GM12878 (cell line): ENCODE measurements around the gene HPGD. TPM values are rescaled to one million over a fixed set of nuclear protein-coding genes. Genes with fewer than 3 reads are reported as not detected.

ENCODE experiments used
- ATF2 ChIP-seq: IDR thresholded peaks from 2 replicates; pipeline ENCODE4 v1.6.1; 2012; ENCODE audit warnings: low read length, inconsistent platforms
- CBX3 ChIP-seq: fragments of 200-600 bp; sonication (generic); IDR thresholded peaks from 2 replicates; pipeline ENCODE4 v1.6.1; 2016; ENCODE audit warnings: low read depth, borderline replicate concordance
- CEBPB ChIP-seq, 2 experiments: fragments of 150-350 bp in 1 of 2; IDR thresholded peaks; 2 replicates each; pipeline ENCODE4 v1.6.1; 2012 to 2014; ENCODE audit warnings: low read depth in 2 of 2, low read length in 2 of 2, borderline replicate concordance in 1 of 2, inconsistent platforms in 1 of 2
- CHD1 ChIP-seq: IDR thresholded peaks from 2 replicates; pipeline ENCODE4 v1.6.1; 2012; ENCODE audit warnings: low read depth, low read length, improper control_type of control experiment
- CHD4 ChIP-seq: fragments of 200-600 bp; sonication (generic); IDR thresholded peaks from 2 replicates; pipeline ENCODE4 v1.6.1; 2016; ENCODE audit warnings: mild to moderate bottlenecking
- CREM ChIP-seq: IDR thresholded peaks from 2 replicates; pipeline ENCODE4 v1.6.1; 2014; ENCODE audit warnings: antibody characterized with exemption, low read depth
- EP300 ChIP-seq, 2 experiments: fragments of 150-350 bp in 1 of 2; IDR thresholded peaks; 2 replicates each; pipeline ENCODE4 v1.6.1; 2011 to 2012; ENCODE audit warnings: low read depth in 2 of 2, low read length in 2 of 2, borderline replicate concordance in 1 of 2, improper control_type of control experiment in 1 of 2, inconsistent platforms in 1 of 2; ENCODE audit not compliant: control insufficient read depth in 1 of 2
- IRF3 ChIP-seq: fragments of 450-650 bp; IDR thresholded peaks from 2 replicates; pipeline ENCODE4 v1.6.1; 2014; ENCODE audit warnings: mild to moderate bottlenecking
- JUNB ChIP-seq: IDR thresholded peaks from 2 replicates; pipeline ENCODE4 v1.6.1; 2016; ENCODE audit warnings: antibody characterized with exemption, mild to moderate bottlenecking
- MAX ChIP-seq: IDR thresholded peaks from 2 replicates; pipeline ENCODE4 v1.6.1; 2012; ENCODE audit warnings: low read depth, low read length, improper control_type of control experiment
- NFYA ChIP-seq: IDR thresholded peaks from 2 replicates; pipeline ENCODE4 v1.6.1; 2011; ENCODE audit warnings: low read depth, mild to moderate bottlenecking, low read length, improper control_type of control experiment, borderline replicate concordance
- POLR2A ChIP-seq: IDR thresholded peaks from 2 replicates; pipeline ENCODE4 v1.6.1; 2011; ENCODE audit warnings: low read depth, mild to moderate bottlenecking, low read length
- RB1 ChIP-seq: fragments of 450-650 bp; formaldehyde crosslinking; IDR thresholded peaks from 2 replicates; pipeline ENCODE4 v1.6.1; 2017; ENCODE audit warnings: mild to moderate bottlenecking, borderline replicate concordance
- REST ChIP-seq: IDR thresholded peaks from 2 replicates; pipeline ENCODE4 v1.6.1; 2012; ENCODE audit warnings: mild to moderate bottlenecking, low read depth, low read length
- SREBF2 ChIP-seq: IDR thresholded peaks from 2 replicates; pipeline ENCODE4 v1.6.1; 2012; ENCODE audit warnings: mild to moderate bottlenecking, low read length
- TCF7 ChIP-seq: IDR thresholded peaks from 2 replicates; pipeline ENCODE4 v1.6.1; 2014; ENCODE audit warnings: antibody characterized with exemption, borderline replicate concordance
- YY1 ChIP-seq: IDR thresholded peaks from 2 replicates; pipeline ENCODE4 v1.6.1; 2011; ENCODE audit warnings: low read depth, mild to moderate bottlenecking, low read length
- ZBED1 ChIP-seq: IDR thresholded peaks from 2 replicates; pipeline ENCODE4 v1.6.1; 2016; ENCODE audit warnings: borderline replicate concordance
- ZBTB40 ChIP-seq: fragments of 450-650 bp; IDR thresholded peaks from 2 replicates; pipeline ENCODE4 v1.6.1; 2016; ENCODE audit warnings: mild to moderate bottlenecking, moderate library complexity, borderline replicate concordance
- ZNF207 ChIP-seq: fragments of 450-650 bp; IDR thresholded peaks from 2 replicates; pipeline ENCODE4 v1.6.1; 2014; ENCODE audit warnings: antibody characterized with exemption, mild to moderate bottlenecking, borderline replicate concordance
- ZNF274 ChIP-seq: IDR thresholded peaks from one replicate; pipeline ENCODE4 v1.8.0; 2011; ENCODE audit not compliant: insufficient read length, insufficient read depth
- polyA plus RNA-seq, 11 experiments: library from polyadenylated mRNA; depleted of rRNA in 4 of 11; unstranded in 6 of 11; stranded (reverse) in 5 of 11; fragments of >200 nt; fragmentation: Nextera tagmentation in 4 of 11; fragmentation: Illumina TruSeq in 1 of 11; extraction: Ambion mirVana in 4 of 11; extraction: Trizol in 1 of 11; gene quantifications; 1 replicate in 1 of 11; 2 replicates in 10 of 11; pipeline versions ENCODE4 v1.2.1 to v1.2.3, GENCODE V29; 2011 to 2016; ENCODE audit warnings: inconsistent platforms in 2 of 11, missing spikeins in 2 of 11, low read depth in 1 of 11
- total RNA-seq, 4 experiments: library from RNA; depleted of rRNA in 3 of 4; stranded (reverse); fragments of >200 nt in 3 of 4; fragmentation: Illumina TruSeq in 1 of 4; extraction: Trizol in 1 of 4; gene quantifications; 2 replicates each; pipeline versions ENCODE4 v1.2.1 to v1.2.3, GENCODE V29; 2013 to 2021

HPGD gene
- total and polyA plus RNA-seq, 10 of the 15 experiments (the other 5 are each of a cell fraction or from before 2014, with no cell fraction given) = 0.07 to 0.41 (median 0.24) TPM; not detected in 7

- TF ChIP-seq MAX (no peak), IRF3 (no peak), TCF7 (no peak), YY1 (no peak), RB1 (no peak), CEBPB (IDR thresholded peaks at IDR 0.05; ENCODE audit: borderline replicate concordance in 1 of 2, low read depth in 2 of 2, low read length in 2 of 2) (no peak), CREM (peak; percentile 52; the same call in 1 of the 2 replicates), NFYA (no peak), JUNB (peak; percentile 73), POLR2A (no peak), CBX3 (no peak), CHD1 (no peak), EP300 (IDR thresholded peaks at IDR 0.05; ENCODE audit: borderline replicate concordance in 1 of 2, control insufficient read depth in 1 of 2, low read depth in 2 of 2, low read length in 2 of 2) (peak; percentile 79 to 94; a peak in 3 of 4 replicates), ZNF207 (no peak), REST (no peak), ATF2 (peak; percentile 74), SREBF2 (no peak), ZBTB40 (no peak), ZNF274 (no peak), ZBED1 (no peak), CHD4 (no peak)
Measured at GRCh38 chr4:174538123-174538875, 16.0 kb upstream of the HPGD start (continued).
